HG03135 (cell line): ENCODE results near the gene PLOD2.
"Not testable (repeated sequence)": the region's sequence is repeated elsewhere in the genome, so short reads cannot be mapped to it uniquely, and the experiment has no call there.

Experiments
- ATAC-seq: cut with Tn5 transposase; IDR thresholded peaks from one replicate; pipeline ENCODE4 v1.9.1; 2021; ENCODE audit warnings: mild to moderate bottlenecking, moderate library complexity; ENCODE audit not compliant: unreplicated experiment

Gene PLOD2

DNA sequence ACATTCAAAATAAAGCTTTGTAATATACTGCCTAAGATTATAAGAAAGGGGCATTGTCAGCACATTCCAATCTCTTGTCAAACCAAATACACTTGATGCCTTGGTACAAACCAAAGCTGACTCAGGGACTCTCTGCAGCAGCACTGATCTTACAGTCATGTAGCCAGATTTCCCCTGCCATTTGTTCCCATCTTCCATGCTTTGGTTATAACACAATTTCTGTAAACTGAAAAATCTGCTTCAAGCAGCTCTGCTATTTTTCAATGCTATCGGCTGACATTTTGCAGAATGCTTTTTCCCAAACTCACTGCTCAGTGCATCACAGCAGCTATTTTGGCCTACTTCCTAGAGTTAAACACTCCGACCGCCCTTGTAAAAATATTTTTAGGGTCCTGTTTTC, 18.2 kb downstream of the PLOD2 start:
- no peak for ATAC-seq

DNA sequence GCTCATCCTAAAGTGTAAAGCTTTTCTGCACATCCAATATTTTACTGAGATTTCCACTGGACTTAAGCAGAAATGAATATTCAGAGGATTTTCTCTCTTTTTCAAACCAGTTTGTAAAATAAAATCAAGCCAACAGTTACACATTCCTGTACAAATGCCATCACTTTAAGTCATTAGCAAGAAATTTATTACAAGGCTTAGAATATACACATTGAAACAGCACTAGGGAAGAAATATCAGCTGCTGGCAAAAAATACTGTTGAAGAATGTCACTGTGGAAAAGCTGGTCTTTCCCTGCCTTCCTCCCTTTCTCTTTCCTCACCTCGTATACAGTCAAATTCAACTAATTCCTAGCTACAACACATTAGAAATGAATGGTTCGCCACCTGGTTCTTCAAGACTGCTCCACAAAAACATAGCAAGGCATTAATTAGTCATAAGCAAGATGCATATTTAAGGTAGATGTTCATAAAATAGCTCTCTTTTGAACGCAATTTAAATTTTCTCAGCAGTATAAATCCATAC, 21.3 kb downstream of the PLOD2 start:
- no peak for ATAC-seq

DNA sequence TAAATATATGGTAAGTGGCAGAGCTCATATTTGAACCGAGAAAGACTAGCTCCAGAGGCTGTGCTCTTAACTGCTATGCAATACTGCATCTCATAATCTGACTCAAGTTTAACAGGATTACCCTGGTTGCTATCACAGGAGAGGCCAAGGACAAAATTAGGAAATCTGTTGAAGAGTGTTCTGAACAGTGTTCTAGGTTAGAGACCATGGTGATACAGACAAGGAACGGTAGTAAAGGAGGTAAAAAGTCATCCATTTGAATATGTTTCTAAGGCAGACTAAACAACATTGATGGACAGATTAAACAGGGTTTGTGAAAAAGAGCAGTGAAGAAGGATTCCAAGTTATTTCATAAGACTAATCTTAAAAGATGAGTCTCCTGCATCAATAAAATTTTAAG, 22.1 kb downstream of the PLOD2 start:
- ATAC-seq, result no peak

DNA sequence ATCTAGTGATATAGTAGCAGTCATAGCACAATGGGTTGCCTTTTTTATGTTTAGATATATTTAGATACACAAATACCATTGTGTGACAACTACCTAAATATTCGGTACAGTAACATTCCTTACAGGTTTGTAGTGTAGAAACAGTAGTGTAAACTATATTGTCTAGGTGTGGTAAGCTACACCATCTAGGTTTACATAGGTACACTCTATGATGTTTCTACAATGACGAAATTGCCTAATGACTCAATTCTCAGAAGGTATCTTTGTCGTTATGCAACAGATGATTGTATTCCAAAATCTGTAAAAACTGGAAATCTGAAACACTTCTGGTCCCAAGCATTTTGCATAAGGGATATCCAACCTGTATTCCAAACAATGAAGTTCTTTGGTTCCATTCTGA, 24.3 kb downstream of the PLOD2 start:
- no peak for ATAC-seq

DNA sequence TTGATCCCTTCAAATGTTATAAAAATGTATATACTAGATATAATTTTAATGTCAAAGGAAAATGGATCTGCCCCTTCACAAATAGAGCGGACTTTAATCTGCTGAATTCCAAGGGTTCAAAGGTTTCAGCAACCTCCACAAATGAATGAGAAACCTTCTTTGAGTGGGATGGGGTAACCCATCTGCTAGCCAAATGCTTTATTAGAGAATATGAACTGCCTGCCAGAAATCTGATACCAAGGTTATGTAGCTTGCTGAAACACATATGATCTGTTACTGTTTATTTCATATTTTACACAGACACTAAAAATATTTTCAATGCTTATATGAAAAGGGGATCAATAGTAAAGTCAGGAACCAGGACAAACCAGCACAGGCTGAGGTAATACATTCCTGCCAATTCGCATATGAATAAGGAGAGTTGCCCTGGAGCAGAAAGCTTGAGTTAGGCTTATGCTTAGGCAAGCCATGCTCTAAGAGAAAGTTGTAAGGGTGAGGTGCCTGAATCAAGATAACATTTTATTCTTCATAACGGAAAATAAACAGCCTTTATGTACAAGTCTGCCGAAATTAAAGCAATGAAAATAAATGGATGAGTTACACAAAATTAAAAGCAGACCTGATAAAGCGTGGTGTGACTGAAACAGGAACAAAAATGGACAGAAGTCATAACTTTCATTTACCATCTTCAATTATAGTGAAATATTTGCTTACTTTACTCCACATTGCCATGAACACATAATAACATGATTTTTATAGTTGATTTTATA, 26.5 kb downstream of the PLOD2 start:
- ATAC-seq, result no peak

DNA sequence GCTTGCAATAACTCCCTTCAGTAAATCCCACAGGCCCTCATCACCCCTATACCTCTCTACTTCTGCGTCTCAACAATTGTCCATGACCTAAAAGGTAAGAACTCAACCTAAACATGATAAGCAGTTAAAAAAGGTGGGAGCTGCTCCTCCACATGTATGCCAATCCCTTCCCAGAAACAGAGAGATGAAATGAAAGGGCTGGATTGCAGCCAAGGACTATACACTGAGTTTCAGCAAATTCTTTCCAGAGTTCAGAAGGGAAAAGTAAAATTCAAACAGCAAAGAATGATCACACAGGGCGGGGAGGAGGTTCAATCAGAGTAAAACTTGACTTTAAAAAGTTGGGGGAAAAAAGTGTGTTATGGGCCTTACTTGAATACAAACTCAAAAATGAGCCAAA, 27.5 kb downstream of the PLOD2 start:
- ATAC-seq, result no peak

DNA sequence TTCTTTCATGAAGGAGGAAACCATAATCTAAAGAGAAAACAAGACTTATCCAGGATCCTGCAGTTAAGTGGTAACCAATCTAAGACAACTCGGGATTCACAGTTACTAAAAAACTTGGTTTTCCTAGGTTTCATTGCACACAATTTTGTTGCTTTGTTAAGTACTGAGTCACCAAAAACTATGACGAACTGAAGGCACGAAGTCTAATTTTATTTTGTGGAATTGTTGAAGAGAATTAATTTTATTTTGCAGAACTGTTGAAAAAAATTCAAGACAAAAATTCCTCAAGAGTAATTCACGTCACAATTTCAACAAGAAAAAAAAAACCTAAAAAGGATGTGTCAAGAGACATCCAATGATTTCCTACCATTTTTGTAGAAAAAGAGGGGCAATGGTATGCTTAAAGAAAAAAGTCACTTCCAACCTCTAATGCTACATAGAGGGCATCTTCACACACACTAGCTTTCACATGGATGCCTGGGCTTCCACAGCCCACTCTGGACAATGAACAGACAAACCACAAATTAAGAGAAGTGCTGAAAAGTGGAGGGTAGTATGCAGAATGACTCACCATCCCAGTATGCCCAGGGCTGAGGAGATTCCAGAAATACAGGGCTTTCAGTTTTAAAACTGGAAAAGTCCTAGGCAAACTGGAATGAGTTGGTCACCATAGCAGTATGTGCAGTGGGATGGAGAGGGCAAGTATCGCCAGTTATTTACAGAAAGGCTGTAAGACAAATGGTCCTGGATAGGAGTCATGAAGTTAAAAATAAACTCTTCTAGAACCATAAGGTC, 29.2 kb downstream of the PLOD2 start:
- no peak for ATAC-seq

DNA sequence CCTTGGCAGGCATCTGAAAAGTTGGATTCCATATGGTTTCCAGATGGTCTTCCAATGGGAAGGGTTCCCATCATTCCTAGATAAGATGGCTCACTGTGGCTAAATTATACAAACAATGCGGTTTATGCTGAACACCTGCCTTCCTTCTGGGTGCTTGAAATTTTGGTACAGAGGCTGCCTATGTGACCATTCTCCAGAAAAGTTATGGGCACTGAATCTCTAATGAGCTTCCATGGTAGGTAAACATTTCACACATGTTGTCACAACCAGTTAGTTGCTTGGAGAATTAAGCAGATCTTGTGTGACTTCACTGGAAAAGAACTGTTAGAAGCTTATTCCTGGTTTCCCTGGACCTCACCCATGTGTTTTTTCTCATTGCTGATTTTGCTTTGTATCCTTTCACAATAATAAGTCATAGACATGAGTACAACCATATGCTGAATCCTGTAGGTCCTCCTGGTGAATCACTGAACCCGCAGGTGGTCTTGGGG, 30.1 kb downstream of the PLOD2 start:
- ATAC-seq, result no peak

DNA sequence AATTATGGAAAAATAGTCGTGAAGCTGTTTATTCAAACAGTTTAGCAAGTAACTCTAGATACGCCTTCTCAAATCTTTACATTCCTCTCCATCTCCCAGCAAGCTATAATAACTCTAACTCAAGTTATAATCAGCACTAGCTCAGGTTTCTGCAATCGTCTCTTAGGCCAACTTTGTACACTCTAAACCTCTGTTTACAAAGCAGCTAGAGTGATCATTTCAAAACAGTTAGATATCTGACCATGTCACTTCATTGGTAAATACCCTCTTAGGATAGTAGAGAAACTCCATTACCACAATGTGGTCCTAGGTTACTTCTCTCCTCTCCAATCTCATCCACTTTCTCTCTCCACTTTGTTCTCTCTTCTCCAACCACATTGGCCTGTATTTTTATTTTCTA, 31.2 kb downstream of the PLOD2 start:
- no peak for ATAC-seq

DNA sequence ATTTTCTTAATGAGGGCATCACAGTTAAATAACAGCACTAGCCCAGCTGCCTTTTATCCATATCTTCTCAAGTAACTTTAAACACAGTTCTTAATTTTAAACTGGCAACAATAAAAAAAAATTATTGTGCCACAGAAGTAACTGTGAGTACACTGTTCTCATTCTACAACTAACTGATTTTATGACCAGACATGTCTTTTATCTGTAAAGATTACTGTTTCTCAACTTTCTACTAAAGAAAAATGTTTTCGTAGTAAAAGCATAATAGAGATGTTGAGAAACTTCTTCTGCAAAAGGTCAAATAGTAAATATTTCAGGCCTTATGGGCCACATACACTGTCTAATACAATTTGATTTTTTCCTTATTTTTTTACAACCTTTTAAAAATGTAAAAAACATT, 32.0 kb downstream of the PLOD2 start:
- ATAC-seq, result no peak

DNA sequence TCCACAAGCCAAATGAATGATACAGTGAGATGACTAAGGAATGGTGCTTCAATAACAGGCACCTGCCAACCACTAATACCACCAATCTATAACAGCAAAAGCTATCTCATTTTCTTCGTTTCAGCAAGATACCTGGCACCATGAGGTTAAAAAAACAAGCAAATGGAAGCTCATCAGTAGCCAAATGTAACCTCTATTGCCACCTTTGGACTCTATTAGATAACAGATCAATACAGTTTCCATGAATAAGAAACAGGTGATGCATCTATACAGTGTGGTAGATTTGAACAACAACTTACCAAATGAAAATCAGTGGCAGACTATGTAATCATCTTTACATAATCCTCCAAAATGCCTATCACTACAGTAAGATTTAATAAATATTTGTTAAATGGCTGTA, 32.8 kb downstream of the PLOD2 start:
- ATAC-seq, result no peak

DNA sequence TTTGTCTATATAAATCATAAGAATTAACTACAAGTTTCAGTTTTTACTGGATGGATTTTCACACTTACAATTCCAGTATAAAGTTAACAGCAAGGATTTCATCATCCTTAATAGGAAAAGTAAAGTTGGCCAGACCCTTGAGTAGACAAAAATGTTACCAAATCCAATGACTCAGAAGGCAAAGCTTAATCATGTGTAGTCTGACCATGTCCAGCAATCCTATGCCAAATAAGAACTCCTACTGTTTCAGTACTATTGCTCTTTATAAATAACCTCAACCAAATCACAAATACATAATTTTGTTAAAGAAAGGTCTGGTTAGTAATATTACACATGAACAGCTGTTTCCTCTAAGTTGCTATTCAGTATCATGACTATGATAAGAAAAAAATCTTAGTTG, 35.0 kb downstream of the PLOD2 start:
- no peak for ATAC-seq

DNA sequence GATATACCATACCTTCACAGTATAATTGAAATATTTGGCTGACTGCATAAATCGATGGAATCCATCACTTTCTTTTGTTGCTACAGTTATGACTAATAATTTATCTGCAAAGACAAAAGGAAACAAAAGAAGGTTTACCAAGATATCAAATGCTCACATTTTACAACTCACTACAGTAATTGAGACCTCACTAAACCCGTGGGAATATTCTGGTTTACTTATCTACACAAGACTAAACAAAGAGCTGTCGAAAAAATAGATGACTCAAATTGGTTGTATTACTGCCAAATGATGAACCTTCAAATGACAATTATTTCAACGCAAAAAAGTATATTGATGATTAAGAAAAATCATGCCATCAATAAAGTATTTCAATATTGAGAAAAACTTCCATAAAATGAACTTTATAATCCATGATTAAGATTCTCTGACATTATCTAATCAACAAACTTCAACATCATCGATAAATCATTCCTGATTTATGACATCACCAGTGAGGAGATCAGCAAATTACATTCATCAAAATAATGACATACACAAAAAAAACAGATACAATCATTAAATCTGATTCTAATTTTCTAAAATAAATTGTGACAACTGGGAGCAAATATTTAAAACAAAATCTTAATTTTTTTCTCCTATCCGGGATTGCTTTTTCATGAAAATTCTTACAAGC, 36.7 kb downstream of the PLOD2 start:
- no peak for ATAC-seq

DNA sequence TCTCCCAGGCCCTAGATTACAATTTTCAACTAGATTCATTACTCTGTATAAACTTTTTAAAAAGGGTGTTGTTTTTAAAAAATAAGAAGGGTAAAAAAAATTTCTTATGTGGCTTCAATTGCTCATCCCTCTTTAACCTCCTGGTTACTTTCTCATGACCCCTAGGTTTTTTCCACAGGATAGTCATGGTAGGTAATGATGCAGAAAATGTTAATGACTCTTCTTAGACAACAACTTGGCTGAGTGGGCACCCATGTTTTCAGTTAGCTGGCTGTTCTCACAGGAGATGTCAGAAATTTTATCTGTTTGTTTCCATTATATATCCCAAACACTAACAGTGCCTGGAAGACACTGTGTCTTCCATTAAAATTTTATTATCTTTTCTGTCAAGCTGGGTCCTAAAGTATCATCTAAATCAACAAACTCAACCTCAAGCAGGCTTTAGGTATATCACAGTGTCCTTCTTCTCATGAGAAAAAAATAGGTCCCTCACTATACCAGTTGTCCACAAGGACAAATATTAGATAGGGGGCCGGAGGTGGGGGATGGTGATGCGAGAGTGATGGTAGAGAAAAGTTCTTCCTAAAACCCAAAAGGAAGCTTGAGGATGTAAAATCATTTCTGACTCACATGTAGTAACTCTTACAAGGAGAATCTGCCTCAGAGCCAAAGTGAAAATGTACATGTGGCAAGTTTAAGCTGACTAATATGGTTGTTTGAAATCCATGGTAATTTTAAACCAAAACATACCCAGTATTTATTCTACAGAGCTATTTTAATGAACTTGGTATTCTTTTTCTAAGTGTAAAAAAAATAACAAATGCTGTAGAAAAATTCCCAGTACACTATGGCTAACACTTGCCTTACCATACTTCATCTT, 43.3 kb downstream of the PLOD2 start:
- no peak for ATAC-seq

DNA sequence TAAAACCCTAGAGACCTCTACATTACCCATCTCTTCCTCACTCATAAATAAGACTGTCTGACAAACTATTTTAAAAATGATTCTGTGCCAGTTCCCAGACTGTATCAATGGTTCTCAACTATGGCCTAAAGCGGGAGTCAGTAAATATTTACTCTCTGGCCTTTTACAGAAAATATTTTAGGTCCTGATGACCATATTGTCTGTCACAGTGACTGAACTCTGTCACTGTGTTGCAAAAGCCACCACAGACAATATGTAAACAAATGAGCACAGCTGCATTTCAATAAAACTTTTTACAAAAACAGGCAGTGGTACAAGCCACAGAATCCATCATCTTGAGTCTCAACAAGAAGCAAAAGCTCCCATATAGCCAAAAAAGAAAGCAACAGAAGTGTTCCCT, 45.4 kb downstream of the PLOD2 start:
- ATAC-seq, result no peak

DNA sequence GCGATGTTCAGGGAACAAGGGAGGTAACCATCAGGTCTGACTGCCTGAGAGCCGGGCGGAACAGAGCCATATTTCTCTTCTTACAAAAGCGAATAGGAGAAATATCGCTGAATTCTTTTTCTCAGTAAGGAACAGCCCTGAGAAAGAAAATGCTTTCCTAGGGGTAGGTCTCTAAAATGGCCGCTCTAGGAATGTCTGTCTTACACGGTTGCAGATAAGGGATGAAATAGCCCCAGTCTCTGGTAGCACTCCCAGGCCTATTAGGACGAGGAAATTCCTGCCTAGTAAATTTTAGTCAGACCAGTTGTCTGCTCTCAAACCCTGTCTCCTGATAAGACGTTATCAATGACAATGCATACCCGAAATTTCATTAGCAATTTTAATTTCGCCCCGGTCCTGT, 47.2 kb downstream of the PLOD2 start:
- not testable (repeated sequence) for ATAC-seq

DNA sequence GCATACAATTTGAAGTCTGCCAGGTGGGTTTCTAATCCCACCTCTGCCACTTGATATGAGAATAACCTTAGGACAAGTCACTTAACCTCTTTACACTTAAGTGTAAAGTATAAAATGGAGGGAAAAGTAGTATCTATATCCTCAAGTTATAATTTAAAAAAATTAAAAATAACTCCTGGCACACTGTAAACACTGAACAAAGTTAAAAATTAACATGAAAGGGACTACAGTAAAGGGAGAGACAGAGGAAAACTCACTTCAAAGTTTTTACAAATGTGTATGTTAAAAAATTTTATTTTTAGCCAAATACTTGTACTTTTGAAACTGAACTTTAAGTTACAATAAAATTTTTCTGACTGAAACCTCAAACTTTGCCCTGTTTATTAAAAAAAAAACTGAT, 49.6 kb downstream of the PLOD2 start:
- no peak for ATAC-seq

DNA sequence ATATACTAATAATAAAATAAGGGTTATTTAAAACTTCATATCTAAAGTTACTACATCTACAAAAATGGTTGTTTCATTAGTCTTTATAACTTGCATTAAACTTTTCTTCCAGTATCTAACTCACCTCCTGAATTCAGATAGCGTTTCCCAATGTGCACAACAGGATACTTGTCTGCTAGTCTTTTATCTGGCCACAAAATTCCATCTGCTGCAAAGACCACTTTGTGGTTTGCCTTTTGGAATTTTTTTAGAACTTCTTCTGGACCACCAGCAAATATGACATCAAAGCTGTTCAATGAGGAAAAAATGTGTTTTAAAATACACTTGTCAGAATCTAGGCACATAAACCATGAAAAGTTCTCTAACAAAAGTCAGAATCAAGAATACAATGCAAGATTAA, 50.8 kb downstream of the PLOD2 start:
- ATAC-seq, result no peak

DNA sequence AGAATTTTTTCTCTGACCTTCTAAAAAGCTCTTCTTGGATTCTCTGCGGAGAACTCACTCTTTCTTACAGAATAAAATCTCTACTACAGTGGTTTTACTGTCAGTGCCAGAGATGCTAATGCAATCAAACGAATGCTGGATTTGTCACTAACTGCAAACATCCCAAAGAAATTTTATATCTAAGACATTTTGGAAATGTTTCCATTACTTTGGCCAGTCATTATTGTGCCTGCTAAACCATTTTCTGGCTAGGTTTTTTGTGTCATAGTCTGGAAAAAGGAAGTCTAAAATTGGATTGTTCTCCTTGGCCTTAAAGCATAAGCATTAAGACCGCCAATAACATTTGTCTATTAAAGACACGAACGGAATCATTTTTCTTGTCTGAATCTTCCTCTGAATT, 54.0 kb downstream of the PLOD2 start:
- no peak for ATAC-seq

DNA sequence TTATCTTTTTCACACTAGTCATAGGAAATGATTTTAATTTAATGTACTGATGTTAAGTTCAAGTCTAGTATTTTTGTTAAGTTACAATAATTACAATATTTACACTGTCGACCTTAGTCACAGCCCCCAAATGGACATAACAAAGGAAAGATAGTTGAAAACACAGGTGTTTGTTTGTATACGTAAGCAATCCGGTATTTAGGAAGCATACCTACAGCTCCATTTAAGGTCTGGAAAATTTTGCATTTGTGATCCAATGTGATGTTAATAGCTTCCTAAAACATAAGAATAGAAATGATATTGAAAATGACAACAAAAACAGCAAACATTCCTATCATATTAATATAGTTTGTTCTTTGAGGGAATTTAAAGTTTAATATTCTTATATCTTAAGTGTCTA, 56.9 kb downstream of the PLOD2 start:
- no peak for ATAC-seq

DNA sequence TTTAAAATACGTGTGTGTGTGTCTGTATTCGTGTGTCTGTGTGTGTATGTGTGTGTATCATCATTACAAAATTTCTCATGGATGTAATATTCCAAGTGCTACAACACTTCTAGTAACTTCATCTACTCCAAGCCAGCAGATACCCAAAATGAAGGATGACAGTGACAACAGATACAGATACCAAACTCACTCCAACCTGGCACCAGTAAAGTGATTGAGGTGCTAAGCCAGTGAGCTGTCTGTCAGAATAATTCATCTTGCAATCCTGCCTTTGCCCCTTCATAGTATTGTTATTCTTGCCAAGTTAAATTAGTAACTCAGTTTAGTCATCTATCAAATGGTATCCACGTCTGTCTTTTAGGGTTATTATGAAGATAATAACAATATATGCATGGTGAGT, 58.1 kb downstream of the PLOD2 start:
- ATAC-seq, result no peak
